HepG2 (cell line): Measurements from ENCODE around the gene WNK4. TPM values are rescaled to one million over a fixed set of nuclear protein-coding genes. Genes with fewer than 3 reads are reported as not detected.

Experiments
- ATAC-seq: fragments of 200-7000 bp; cut with Tn5 transposase; 3 replicates; pipeline ENCODE4 v1.9.1; 2020; ENCODE audit warnings: mild to moderate bottlenecking, moderate library complexity
- BruUV-seq: library from RNA; stranded (reverse); fragments of 400-500 nt; replicated peaks from 2 replicates; lab custom pipeline; 2021; lab: Mats Ljungman, UMichigan
- CTCF ChIA-PET: fragments of 300-600 bp; formaldehyde crosslinking; extraction: SDS; loops from one replicate; lab custom pipeline; 2021; ENCODE audit warnings: low total read pairs, inconsistent platforms, low intra/inter-chr PET ratio; lab: Yijun Ruan, JAX
- POLR2A ChIA-PET: fragments of 350-600 bp; sonication (Branson Sonifier 250); formaldehyde crosslinking; loops from one replicate; lab custom pipeline; 2020; ENCODE audit warnings: antibody characterized with exemption, inconsistent platforms; lab: Yijun Ruan, JAX
- DNase-seq: peaks from one replicate; pipeline ENCODE4 v3.0.0-alpha.2; 2015; ENCODE audit warnings: low spot score
- FAIRE-seq: peaks from 3 replicates; lab custom pipeline; 2011; peaks lifted over from hg19 to GRCh38; lab: Jason Lieb, UNC
- H2AFZ ChIP-seq: one replicate; pipeline ENCODE4 v1.6.1; 2011; ENCODE audit warnings: low read length, inconsistent platforms
- H3K27ac ChIP-seq: fragments of 300-600 bp; 3 replicates; pipeline ENCODE4 v1.8.0; 2011; ENCODE audit warnings: mixed run types, mild to moderate bottlenecking, mixed read lengths, low read length, inconsistent platforms; ENCODE audit not compliant: insufficient read depth; ENCODE audit errors: extremely low read length
- H3K27me3 ChIP-seq, 2 experiments: fragments of 200-600 bp in 1 of 2; 2 replicates in 1 of 2; 3 replicates in 1 of 2; pipeline versions ENCODE4 v1.6.0 to v1.8.0; 2011; ENCODE audit warnings: low read length in 2 of 2, mild to moderate bottlenecking in 2 of 2, moderate library complexity in 2 of 2, inconsistent platforms in 1 of 2; ENCODE audit not compliant: insufficient read depth in 2 of 2, control insufficient read depth in 1 of 2
- H3K36me3 ChIP-seq, 2 experiments: fragments of 200-600 bp in 1 of 2; replicated peaks in 1 of 2; 2 replicates in 1 of 2; 3 replicates in 1 of 2; pipeline versions ENCODE4 v1.5.1 to v1.8.0; 2011; ENCODE audit warnings: low read length in 2 of 2, inconsistent platforms in 1 of 2; ENCODE audit not compliant: insufficient read depth in 2 of 2, control insufficient read depth in 1 of 2
- H3K4me1 ChIP-seq: 2 replicates; pipeline ENCODE4 v1.5.1; 2012; ENCODE audit warnings: low read length, inconsistent platforms; ENCODE audit not compliant: insufficient read depth
- H3K4me2 ChIP-seq: 2 replicates; pipeline ENCODE4 v1.6.0; 2011; ENCODE audit warnings: low read depth, low read length, inconsistent platforms
- H3K4me3 ChIP-seq, 3 experiments: fragments of 200-600 bp in 1 of 3; sonication (generic), shearing (Covaris generic) in 1 of 3; replicated peaks in 1 of 3; 2 replicates each; pipeline ENCODE4 v1.5.1; 2011 to 2016; ENCODE audit warnings: low read length in 3 of 3, inconsistent platforms in 2 of 3, low read depth in 2 of 3, mild to moderate bottlenecking in 2 of 3, control low read depth in 1 of 3, mixed read lengths in 1 of 3; ENCODE audit not compliant: insufficient read depth in 1 of 3
- H3K79me2 ChIP-seq: one replicate; pipeline ENCODE4 v1.6.1; 2011; ENCODE audit warnings: low read length, inconsistent platforms; ENCODE audit not compliant: insufficient read depth
- H3K9ac ChIP-seq: 2 replicates; pipeline ENCODE4 v1.6.0; 2011; ENCODE audit warnings: mild to moderate bottlenecking, low read depth, low read length, inconsistent platforms; ENCODE audit not compliant: insufficient read depth
- H3K9me3 ChIP-seq: 2 replicates; pipeline ENCODE4 v1.5.1; 2012; ENCODE audit warnings: mild to moderate bottlenecking, low read length
- H4K20me1 ChIP-seq: 2 replicates; pipeline ENCODE4 v1.6.0; 2011; ENCODE audit warnings: inconsistent platforms, mild to moderate bottlenecking, low read length, moderate library complexity; ENCODE audit not compliant: insufficient read depth
- CREB1 ChIP-seq, 2 experiments: fragments of 450-650 bp in 1 of 2; IDR thresholded peaks; 2 replicates each; pipeline ENCODE4 v1.6.1; 2016 to 2017; ENCODE audit warnings: control low read depth in 1 of 2, mild to moderate bottlenecking in 1 of 2, missing compliant biosample characterization in 1 of 2, missing genetic modification characterization in 1 of 2
- DMAP1 ChIP-seq: IDR thresholded peaks from 2 replicates; pipeline ENCODE4 v1.6.1; 2016
- FOXP1 ChIP-seq, 2 experiments: fragments of 450-650 bp in 1 of 2; IDR thresholded peaks; 2 replicates each; pipeline ENCODE4 v1.6.1; 2017 to 2018; ENCODE audit warnings: antibody characterized with exemption in 1 of 2
- HOXA3 ChIP-seq: sonication (generic); formaldehyde crosslinking; IDR thresholded peaks from 2 replicates; pipeline ENCODE4 v1.5.0; 2020; ENCODE audit warnings: missing genetic modification reagents
- HOXA5 ChIP-seq: sonication (generic); formaldehyde crosslinking; IDR thresholded peaks from 2 replicates; pipeline ENCODE4 v1.4.0; 2020; ENCODE audit warnings: missing genetic modification reagents
- ISL2 ChIP-seq: sonication (generic); formaldehyde crosslinking; IDR thresholded peaks from 2 replicates; pipeline ENCODE4 v1.5.0; 2020; ENCODE audit warnings: missing genetic modification reagents
- MXI1 ChIP-seq: IDR thresholded peaks from 3 replicates; pipeline ENCODE4 v1.6.1; 2012; ENCODE audit warnings: low read depth, low read length, inconsistent platforms, borderline replicate concordance
- NPAS2 ChIP-seq: sonication (generic); formaldehyde crosslinking; IDR thresholded peaks from 2 replicates; pipeline ENCODE4 v1.8.0; 2022; ENCODE audit warnings: mild to moderate bottlenecking, missing genetic modification reagents, borderline replicate concordance
- SALL2 ChIP-seq: sonication (generic); formaldehyde crosslinking; IDR thresholded peaks from 2 replicates; pipeline ENCODE4 v1.8.1; 2023; ENCODE audit warnings: mild to moderate bottlenecking, missing genetic modification reagents, inconsistent platforms
- SAP130 ChIP-seq: IDR thresholded peaks from 2 replicates; pipeline ENCODE4 v1.6.1; 2016; ENCODE audit warnings: low read depth
- SIX1 ChIP-seq: sonication (generic); formaldehyde crosslinking; IDR thresholded peaks from 2 replicates; pipeline ENCODE4 v1.4.0; 2020; ENCODE audit warnings: missing genetic modification reagents, borderline replicate concordance
- SNAI1 ChIP-seq: sonication (generic); formaldehyde crosslinking; IDR thresholded peaks from 2 replicates; pipeline ENCODE4 v1.5.0; 2020; ENCODE audit warnings: mild to moderate bottlenecking, missing genetic modification reagents, borderline replicate concordance
- ZBTB7A ChIP-seq: sonication (generic); formaldehyde crosslinking; IDR thresholded peaks from 2 replicates; pipeline ENCODE4 v1.8.0; 2022; ENCODE audit warnings: mild to moderate bottlenecking, missing genetic modification reagents
- ZBTB8A ChIP-seq: sonication (generic); formaldehyde crosslinking; IDR thresholded peaks from 2 replicates; pipeline ENCODE4 v1.4.0; 2020; ENCODE audit warnings: mild to moderate bottlenecking, low read depth, missing genetic modification reagents, borderline replicate concordance
- ZNF431 ChIP-seq: sonication (generic); formaldehyde crosslinking; IDR thresholded peaks from 2 replicates; pipeline ENCODE4 v1.9.0; 2022; ENCODE audit warnings: missing genetic modification reagents, low read depth, mild to moderate bottlenecking, borderline replicate concordance
- ZNF44 ChIP-seq: sonication (generic); formaldehyde crosslinking; IDR thresholded peaks from 2 replicates; pipeline ENCODE4 v1.5.1; 2020; ENCODE audit warnings: mild to moderate bottlenecking, missing genetic modification reagents
- WGBS: methylation state at CpG from one replicate; pipeline ENCODE4 v1.1.6; 2017; ENCODE audit warnings: low lambda C conversion rate; 5-methylcytosine and 5-hydroxymethylcytosine counted together
- in situ Hi-C: cut with HindIII; loops from 2 replicates; pipeline ENCODE4 v1.10.0; 2017; ENCODE audit warnings: low pct_unique_long_range_greater_than_20kb; ENCODE audit not compliant: extremely low pct_ligation_motif_present
- intact Hi-C: fragments of 100-400 bp; cut with micrococcal nuclease; formaldehyde crosslinking; loops from one replicate; pipeline ENCODE4 v1.10.0; 2022; ENCODE audit not compliant: unreplicated experiment
- polyA plus RNA-seq, 8 experiments: library from polyadenylated mRNA; depleted of rRNA in 3 of 8; stranded (reverse) in 7 of 8; unstranded in 1 of 8; fragments of >200 nt; fragmentation: Illumina TruSeq in 4 of 8; extraction: Trizol in 4 of 8; gene quantifications; 2 replicates each; pipeline versions ENCODE4 v1.2.1 to v1.2.3, GENCODE V29; 2011 to 2016; ENCODE audit warnings: low read depth in 4 of 8, missing spikeins in 1 of 8, mixed read lengths in 1 of 8; ENCODE audit not compliant: insufficient read depth in 1 of 8
- total RNA-seq, 5 experiments: library from RNA; depleted of rRNA; stranded (reverse); fragments of >200 nt; fragmentation: Illumina TruSeq; extraction: Trizol; gene quantifications; 2 replicates each; pipeline ENCODE4 v1.2.3, GENCODE V29; 2016; ENCODE audit warnings: low read depth in 1 of 5
- TF ChIP-seq, protein P1 (sequence below): sonication (generic); formaldehyde crosslinking; IDR thresholded peaks from 2 replicates; pipeline ENCODE4 v1.4.0; 2020; ENCODE audit warnings: missing genetic modification reagents
- TF ChIP-seq, protein P2 (sequence below): sonication (generic); formaldehyde crosslinking; IDR thresholded peaks from 2 replicates; pipeline ENCODE4 v1.4.0; 2020; ENCODE audit warnings: missing genetic modification reagents, borderline replicate concordance

The WNK4 gene
- total and polyA plus RNA-seq, 2 of the 13 experiments (the other 11 are each of a cell fraction or from before 2014, with no cell fraction given) = 2.7 to 13.7 TPM

DNA sequence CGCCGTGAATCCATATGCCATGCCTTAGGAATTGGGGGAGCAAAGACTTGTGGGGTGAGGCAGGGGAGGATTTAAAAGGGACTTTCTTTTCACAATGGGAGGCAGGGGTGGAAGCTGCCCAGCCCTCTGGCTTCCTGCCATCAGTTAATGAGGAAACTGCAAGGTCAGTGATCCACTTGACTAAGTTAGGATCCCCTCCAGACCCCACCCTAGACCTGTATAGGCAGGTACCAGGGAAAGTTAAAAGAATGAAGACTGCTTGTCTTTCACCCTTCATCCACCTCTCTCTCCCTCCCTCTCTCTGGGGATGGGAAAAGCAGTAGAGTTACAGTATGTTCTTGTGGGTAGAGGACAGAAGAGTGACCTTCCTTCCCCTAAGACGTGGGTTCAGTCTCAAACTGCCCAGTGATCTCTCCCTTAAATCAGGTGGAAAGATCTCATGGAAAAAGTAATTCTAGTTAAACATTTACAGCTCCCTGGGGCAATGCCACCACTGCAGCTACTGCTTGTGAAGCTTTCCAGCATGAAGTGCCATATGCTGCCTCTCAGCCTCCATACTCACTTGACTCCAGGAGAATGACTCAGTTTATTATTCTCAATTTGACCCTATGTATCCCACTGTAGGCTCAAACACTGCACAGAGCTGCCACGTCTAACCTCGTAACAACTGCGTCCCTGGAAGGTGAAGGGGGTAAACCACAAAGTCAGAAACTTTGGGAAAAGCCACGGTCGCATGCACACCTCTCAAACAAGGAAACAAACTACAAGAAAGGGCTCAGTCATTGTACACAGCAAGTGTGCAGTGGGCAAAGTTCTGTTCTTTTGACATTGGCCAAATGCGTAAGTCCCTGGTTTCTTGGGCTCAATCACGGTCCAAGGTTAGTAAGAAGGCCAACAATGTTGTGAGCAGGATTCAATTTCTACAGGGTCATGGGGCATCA lies 16.9 kb downstream of the WNK4 start:
- H3K4me1 ChIP-seq = peaks cover 51% of the 10 kb centered on the region
- peak overlapping the region; percentile 88 to 94 (median 94) for H3K4me3 ChIP-seq
- WGBS = 19% methylated on average over 10 of the region's 10 CpGs
- FAIRE-seq (peak; percentile 77), DNase-seq (peak; percentile 74), ATAC-seq (peak; percentile 55)
- H3K9me3 ChIP-seq = no peaks in the 10 kb centered on the region
- peak overlapping the region; percentile 94 for H3K9ac ChIP-seq
- peaks cover 0 to 2% of the 10 kb centered on the region in 2 experiments; a peak in 3 of 5 replicates for H3K36me3 ChIP-seq
- CTCF ChIA-PET = no interaction called here
- intact Hi-C loops (loop anchor here (2.0 kb wide), 2 partner anchors 17 to 27 kb away; partner anchors contain the start of genes BECN1 and WNK4), in situ Hi-C loops (no loop called here)
- no peaks in the 10 kb centered on the region; a peak in 2 of 5 replicates for H3K27me3 ChIP-seq
- peaks cover 19% of the 10 kb centered on the region for H3K79me2 ChIP-seq
- H3K27ac ChIP-seq = peak overlapping the region; percentile 88
- H4K20me1 ChIP-seq = no peaks in the 10 kb centered on the region
- BruUV-seq = TSS peak; percentile 87
- POLR2A ChIA-PET = interaction anchor here (0.5 to 12.5 kb wide), 32 partner anchors 8 to 518 kb away, joined by 3 to 278 read pairs (median 5); partner anchors contain the start of genes BECN1, EZH1, PLEKHH3 and PSME3
- H2AFZ ChIP-seq = no peak overlapping the region
- H3K4me2 ChIP-seq = peak overlapping the region; percentile 100
- TF ChIP-seq DMAP1 (CRISPR knock-in tag) (0 out of 2 replicates have a peak, but pooled peaks have one; percentile 26), HOXA3 (peak; percentile 73), ISL2 (CRISPR knock-in tag) (0 out of 2 replicates have a peak, but pooled peaks have one; percentile 33), NPAS2 (CRISPR knock-in tag) (no peak), SALL2 (peak; percentile 19; the same call in 1 of the 2 replicates), ZNF44 (CRISPR knock-in tag) (0 out of 2 replicates have a peak, but pooled peaks have one; percentile 18), CREB1 (IDR thresholded peaks at IDR 0.05) (no peak), CREB1 (CRISPR knock-in tag; IDR thresholded peaks at IDR 0.05) (peak; percentile 45; the same call in 1 of the 2 replicates), SAP130 (CRISPR knock-in tag) (peak; percentile 73), FOXP1 (IDR thresholded peaks at IDR 0.05) (no peak), FOXP1 (CRISPR knock-in tag; IDR thresholded peaks at IDR 0.05) (0 out of 2 replicates have a peak, but pooled peaks have one; percentile 27), HOXA5 (CRISPR knock-in tag) (peak; percentile 24; the same call in 1 of the 2 replicates), ZBTB7A (no peak), ZNF431 (0 out of 2 replicates have a peak, but pooled peaks have one; percentile 26), MXI1 (peak; percentile 3; the same call in 1 of the 3 replicates), ZBTB8A (CRISPR knock-in tag) (0 out of 2 replicates have a peak, but pooled peaks have one; percentile 64), SIX1 (CRISPR knock-in tag) (0 out of 2 replicates have a peak, but pooled peaks have one; percentile 9), SNAI1 (CRISPR knock-in tag) (peak; percentile 18; the same call in 1 of the 2 replicates)
- TF ChIP-seq, protein P1, sequence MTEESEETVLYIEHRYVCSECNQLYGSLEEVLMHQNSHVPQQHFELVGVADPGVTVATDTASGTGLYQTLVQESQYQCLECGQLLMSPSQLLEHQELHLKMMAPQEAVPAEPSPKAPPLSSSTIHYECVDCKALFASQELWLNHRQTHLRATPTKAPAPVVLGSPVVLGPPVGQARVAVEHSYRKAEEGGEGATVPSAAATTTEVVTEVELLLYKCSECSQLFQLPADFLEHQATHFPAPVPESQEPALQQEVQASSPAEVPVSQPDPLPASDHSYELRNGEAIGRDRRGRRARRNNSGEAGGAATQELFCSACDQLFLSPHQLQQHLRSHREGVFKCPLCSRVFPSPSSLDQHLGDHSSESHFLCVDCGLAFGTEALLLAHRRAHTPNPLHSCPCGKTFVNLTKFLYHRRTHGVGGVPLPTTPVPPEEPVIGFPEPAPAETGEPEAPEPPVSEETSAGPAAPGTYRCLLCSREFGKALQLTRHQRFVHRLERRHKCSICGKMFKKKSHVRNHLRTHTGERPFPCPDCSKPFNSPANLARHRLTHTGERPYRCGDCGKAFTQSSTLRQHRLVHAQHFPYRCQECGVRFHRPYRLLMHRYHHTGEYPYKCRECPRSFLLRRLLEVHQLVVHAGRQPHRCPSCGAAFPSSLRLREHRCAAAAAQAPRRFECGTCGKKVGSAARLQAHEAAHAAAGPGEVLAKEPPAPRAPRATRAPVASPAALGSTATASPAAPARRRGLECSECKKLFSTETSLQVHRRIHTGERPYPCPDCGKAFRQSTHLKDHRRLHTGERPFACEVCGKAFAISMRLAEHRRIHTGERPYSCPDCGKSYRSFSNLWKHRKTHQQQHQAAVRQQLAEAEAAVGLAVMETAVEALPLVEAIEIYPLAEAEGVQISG (CRISPR knock-in tag) = peak; percentile 32
- TF ChIP-seq, protein P2, sequence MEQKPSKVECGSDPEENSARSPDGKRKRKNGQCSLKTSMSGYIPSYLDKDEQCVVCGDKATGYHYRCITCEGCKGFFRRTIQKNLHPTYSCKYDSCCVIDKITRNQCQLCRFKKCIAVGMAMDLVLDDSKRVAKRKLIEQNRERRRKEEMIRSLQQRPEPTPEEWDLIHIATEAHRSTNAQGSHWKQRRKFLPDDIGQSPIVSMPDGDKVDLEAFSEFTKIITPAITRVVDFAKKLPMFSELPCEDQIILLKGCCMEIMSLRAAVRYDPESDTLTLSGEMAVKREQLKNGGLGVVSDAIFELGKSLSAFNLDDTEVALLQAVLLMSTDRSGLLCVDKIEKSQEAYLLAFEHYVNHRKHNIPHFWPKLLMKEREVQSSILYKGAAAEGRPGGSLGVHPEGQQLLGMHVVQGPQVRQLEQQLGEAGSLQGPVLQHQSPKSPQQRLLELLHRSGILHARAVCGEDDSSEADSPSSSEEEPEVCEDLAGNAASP = peak; percentile 62
